ENCODE data around the gene HSD11B1L. TPM values are rescaled to one million over a fixed set of nuclear protein-coding genes. Genes with fewer than 3 reads are reported as not detected.
"Not testable (repeated sequence)": the region's sequence is repeated elsewhere in the genome, so short reads cannot be mapped to it uniquely, and the experiment has no call there.

HSD11B1L gene
- total RNA-seq, 1 experiment from 2014 or later, result 10.9 TPM

GRCh38 chr19:5700455-5701092, 19.7 kb downstream of the HSD11B1L start:
- H4K20me1 ChIP-seq (ENCODE audit: low read length), result 0 out of 2 replicates have a peak, but pooled peaks cover 10% of the 10 kb centered on the region
- POLR2A ChIA-PET (ENCODE audit: unreplicated experiment), result interaction anchor here (0.5 kb wide), 1 partner anchor 41 kb away, joined by 13 read pairs; no protein-coding TSS in a partner anchor
- H2AFZ ChIP-seq (ENCODE audit: low read length), result no peak overlapping the region
- no TSS peak for BruUV-seq (replicated peaks)
- H3K4me3 ChIP-seq (ENCODE audit: low read length), result no peak overlapping the region
- no peaks in the 10 kb centered on the region for H3K27me3 ChIP-seq (ENCODE audit: low read length)
- intact Hi-C loops (cut with micrococcal nuclease), result no loop called here
- CTCF ChIA-PET, result no interaction called here
- ATAC-seq, result no peak
- no peak for DNase-seq
- H3K79me2 ChIP-seq (ENCODE audit: low read length), result no peaks in the 10 kb centered on the region
- H3K4me1 ChIP-seq (ENCODE audit: insufficient read depth, low read length), result 0 out of 2 replicates have a peak, but pooled peaks cover 6% of the 10 kb centered on the region
- H3K9me3 ChIP-seq (ENCODE audit: low read length), result no peaks in the 10 kb centered on the region
- H3K9me2 ChIP-seq (replicated peaks; ENCODE audit: low read length), result no peaks in the 10 kb centered on the region
- no peak overlapping the region for H3K4me2 ChIP-seq (ENCODE audit: low read length)
- H3F3A ChIP-seq (ENCODE audit: low read length, unreplicated experiment), result no peaks in the 10 kb centered on the region
- no peak overlapping the region for H3K27ac ChIP-seq (ENCODE audit: low read length)
- H3K9ac ChIP-seq (ENCODE audit: low read length), result no peak overlapping the region
- H3K36me3 ChIP-seq (ENCODE audit: low read depth, low read length), result peaks cover 46% of the 10 kb centered on the region
- TF ChIP-seq EZH2 (IDR thresholded peaks at IDR 0.05; ENCODE audit: low read length, unreplicated experiment) (no peak), CTCF (conservative IDR thresholded peaks at IDR 0.05; ENCODE audit: low read depth, low read length) (no peak), EZH2phosphoT487 (IDR thresholded peaks at IDR 0.05; ENCODE audit: borderline replicate concordance, low read length) (no peak)

- H3K9me3 ChIP-seq (ENCODE audit: low read length); DNase-seq; H3F3A ChIP-seq (ENCODE audit: low read length, unreplicated experiment); H3K9me2 ChIP-seq (replicated peaks; ENCODE audit: low read length); BruUV-seq (replicated peaks); POLR2A ChIA-PET (ENCODE audit: unreplicated experiment); H3K4me1 ChIP-seq (ENCODE audit: insufficient read depth, low read length); H4K20me1 ChIP-seq (ENCODE audit: low read length); H3K4me3 ChIP-seq (ENCODE audit: low read length); H3K79me2 ChIP-seq (ENCODE audit: low read length); H3K4me2 ChIP-seq (ENCODE audit: low read length); intact Hi-C loops (cut with micrococcal nuclease); H3K27me3 ChIP-seq (ENCODE audit: low read length); H3K9ac ChIP-seq (ENCODE audit: low read length); H2AFZ ChIP-seq (ENCODE audit: low read length); CTCF ChIA-PET; H3K27ac ChIP-seq (ENCODE audit: low read length); ATAC-seq: not testable (repeated sequence)
- H3K36me3 ChIP-seq (ENCODE audit: low read depth, low read length), result peaks cover 53% of the 10 kb centered on the region
Measured at GRCh38 chr19:5702053-5702410, 21.2 kb downstream of the HSD11B1L start.

- Histone ChIP-seq H3K9ac (ENCODE audit: low read length) (no peak overlapping the region), H3K9me2 (replicated peaks; ENCODE audit: low read length) (no peaks in the 10 kb centered on the region), H3K79me2 (ENCODE audit: low read length) (no peaks in the 10 kb centered on the region), H4K20me1 (ENCODE audit: low read length) (no peaks in the 10 kb centered on the region), H3F3A (ENCODE audit: low read length, unreplicated experiment) (no peaks in the 10 kb centered on the region), H3K4me3 (ENCODE audit: low read length) (no peak overlapping the region), H3K4me2 (ENCODE audit: low read length) (no peak overlapping the region), H3K4me1 (ENCODE audit: insufficient read depth, low read length) (0 out of 2 replicates have a peak, but pooled peaks cover 6% of the 10 kb centered on the region), H2AFZ (ENCODE audit: low read length) (no peak overlapping the region), H3K9me3 (ENCODE audit: low read length) (no peaks in the 10 kb centered on the region), H3K27ac (ENCODE audit: low read length) (no peak overlapping the region), H3K36me3 (ENCODE audit: low read depth, low read length) (peaks cover 57% of the 10 kb centered on the region), H3K27me3 (ENCODE audit: low read length) (no peaks in the 10 kb centered on the region)
- BruUV-seq (replicated peaks), result no TSS peak
- ChIA-PET POLR2A (ENCODE audit: unreplicated experiment) (interaction anchor here (0.6 kb wide), 1 partner anchor 90 kb away, joined by 4 read pairs; no protein-coding TSS in a partner anchor), CTCF (no interaction called here)
- ATAC-seq (no peak), DNase-seq (no peak)
- TF ChIP-seq EZH2phosphoT487 (IDR thresholded peaks at IDR 0.05; ENCODE audit: borderline replicate concordance, low read length) (no peak), CTCF (conservative IDR thresholded peaks at IDR 0.05; ENCODE audit: low read depth, low read length) (no peak), EZH2 (IDR thresholded peaks at IDR 0.05; ENCODE audit: low read length, unreplicated experiment) (no peak)
- intact Hi-C loops (cut with micrococcal nuclease), result no loop called here
Measured at GRCh38 chr19:5703819-5704818, 23.3 kb downstream of the HSD11B1L start.
